IPS-NIHi7 (cell line): ENCODE measurements around the gene EPHA4.

Source experiments
- DNase-seq: peaks from one replicate; pipeline ENCODE4 v3.0.0; 2012; ENCODE audit warnings: mixed read lengths; ENCODE audit errors: extremely low spot score

The EPHA4 gene

GRCh38 chr2:221572219-221572820, at the start of gene EPHA4:
Gene EPHA4 (minus strand): TSS chr2:221572304. CDS start chr2:221572248, 56 bp downstream.
- peak; percentile 94 for DNase-seq

GRCh38 chr2:221618007-221618406, 45.9 kb upstream of the EPHA4 start:
- no peak for DNase-seq

- DNase-seq = no peak
These were observed 44.5 kb upstream of the EPHA4 start for GRCh38 chr2:221616561-221616960.

GRCh38 chr2:221614274-221614673, 42.2 kb upstream of the EPHA4 start:
- no peak for DNase-seq

GRCh38 chr2:221612800-221613199, 40.7 kb upstream of the EPHA4 start:
- no peak for DNase-seq

GRCh38 chr2:221612161-221612560, 40.1 kb upstream of the EPHA4 start:
- no peak for DNase-seq

- DNase-seq = no peak
These were observed 38.6 kb upstream of the EPHA4 start for GRCh38 chr2:221610675-221611074.

GRCh38 chr2:221610255-221610654, 38.2 kb upstream of the EPHA4 start:
- DNase-seq = no peak

- DNase-seq = no peak
These were observed 36.3 kb upstream of the EPHA4 start for GRCh38 chr2:221608442-221608841.

GRCh38 chr2:221606424-221606823, 34.3 kb upstream of the EPHA4 start:
- DNase-seq = no peak

- no peak for DNase-seq
These were observed 33.7 kb upstream of the EPHA4 start for GRCh38 chr2:221605751-221606240.

- DNase-seq = no peak
These were observed 30.8 kb upstream of the EPHA4 start for GRCh38 chr2:221602938-221603337.

GRCh38 chr2:221601376-221601775, 29.3 kb upstream of the EPHA4 start:
- no peak for DNase-seq

- DNase-seq = no peak
These were observed 28.3 kb upstream of the EPHA4 start for GRCh38 chr2:221600388-221600787.

- no peak for DNase-seq
These were observed 24.1 kb upstream of the EPHA4 start for GRCh38 chr2:221596192-221596591.

GRCh38 chr2:221590861-221591365, 18.8 kb upstream of the EPHA4 start:
- DNase-seq = no peak

- DNase-seq = no peak
These were observed 17.6 kb upstream of the EPHA4 start for GRCh38 chr2:221589696-221590095.

GRCh38 chr2:221588306-221588985, 16.3 kb upstream of the EPHA4 start:
- no peak for DNase-seq

- no peak for DNase-seq
These were observed 9.9 kb upstream of the EPHA4 start for GRCh38 chr2:221581986-221582385.

- no peak for DNase-seq
These were observed 2.1 kb upstream of the EPHA4 start for GRCh38 chr2:221574231-221574570.

- peak; percentile 87 for DNase-seq
These were observed 1.5 kb upstream of the EPHA4 start for GRCh38 chr2:221573430-221574230.

- peak; percentile 28 for DNase-seq
These were observed 821 bp upstream of the EPHA4 start for GRCh38 chr2:221572821-221573429.
